ENCODE results near the gene EPYC.

DNA sequence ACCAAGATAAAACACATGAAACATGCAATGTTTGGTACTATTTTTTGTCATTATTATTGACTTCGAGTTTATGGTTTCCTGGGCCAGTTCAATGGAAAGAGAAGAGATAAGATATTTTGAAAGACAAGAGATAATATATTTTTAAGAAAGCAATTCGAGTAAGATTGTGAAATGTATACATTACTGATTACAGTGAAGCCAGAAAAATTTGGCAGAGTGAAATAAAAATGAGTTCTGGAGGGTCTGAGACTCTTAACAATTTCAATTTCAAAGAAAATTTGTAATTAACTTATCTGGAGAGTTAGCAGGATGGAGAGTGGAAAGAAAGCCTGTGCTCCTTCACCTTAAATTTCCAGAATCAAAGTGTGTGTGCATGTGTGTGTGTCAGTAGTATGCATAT lies 67.1 kb downstream of the EPYC start:
- TF ChIP-seq, protein P1, sequence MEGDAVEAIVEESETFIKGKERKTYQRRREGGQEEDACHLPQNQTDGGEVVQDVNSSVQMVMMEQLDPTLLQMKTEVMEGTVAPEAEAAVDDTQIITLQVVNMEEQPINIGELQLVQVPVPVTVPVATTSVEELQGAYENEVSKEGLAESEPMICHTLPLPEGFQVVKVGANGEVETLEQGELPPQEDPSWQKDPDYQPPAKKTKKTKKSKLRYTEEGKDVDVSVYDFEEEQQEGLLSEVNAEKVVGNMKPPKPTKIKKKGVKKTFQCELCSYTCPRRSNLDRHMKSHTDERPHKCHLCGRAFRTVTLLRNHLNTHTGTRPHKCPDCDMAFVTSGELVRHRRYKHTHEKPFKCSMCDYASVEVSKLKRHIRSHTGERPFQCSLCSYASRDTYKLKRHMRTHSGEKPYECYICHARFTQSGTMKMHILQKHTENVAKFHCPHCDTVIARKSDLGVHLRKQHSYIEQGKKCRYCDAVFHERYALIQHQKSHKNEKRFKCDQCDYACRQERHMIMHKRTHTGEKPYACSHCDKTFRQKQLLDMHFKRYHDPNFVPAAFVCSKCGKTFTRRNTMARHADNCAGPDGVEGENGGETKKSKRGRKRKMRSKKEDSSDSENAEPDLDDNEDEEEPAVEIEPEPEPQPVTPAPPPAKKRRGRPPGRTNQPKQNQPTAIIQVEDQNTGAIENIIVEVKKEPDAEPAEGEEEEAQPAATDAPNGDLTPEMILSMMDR (IDR thresholded peaks at IDR 0.05): no peak
- no peak for TF ChIP-seq POLR2A (IDR thresholded peaks at IDR 0.05)
